GM10248 (cell line): ENCODE measurements around the gene CCDC187.

Experiments
- CTCF ChIA-PET: fragments of 300-600 bp; sonication (Branson Sonifier 250); formaldehyde crosslinking; extraction: SDS; loops from one replicate; lab custom pipeline; 2021; ENCODE audit warnings: antibody characterized with exemption; lab: Yijun Ruan, JAX
- POLR2A ChIA-PET: fragments of 350-650 bp; sonication (Branson Sonifier 250); formaldehyde crosslinking; extraction: SDS; loops from one replicate; lab custom pipeline; 2020; ENCODE audit warnings: antibody characterized with exemption; lab: Yijun Ruan, JAX
- DNase-seq: peaks from one replicate; pipeline ENCODE4 v3.0.0; 2012; ENCODE audit errors: extremely low spot score
- TF ChIP-seq, protein P1 (sequence below): IDR thresholded peaks from 2 replicates; pipeline ENCODE4 v1.5.1; 2012; ENCODE audit warnings: mild to moderate bottlenecking, low read depth; ENCODE audit errors: extremely low read depth, missing control alignments, control extremely low read depth

The CCDC187 gene

GRCh38 chr9:136300016-136300545 is 3.8 kb downstream of the CCDC187 start:
- no peak for DNase-seq
- ChIA-PET POLR2A (no interaction called here), CTCF (interaction anchor here (0.7 to 1.7 kb wide), 2 partner anchors 14 to 17 kb away, joined by 3 to 5 read pairs; no protein-coding TSS in a partner anchor)
- TF ChIP-seq, protein P1, sequence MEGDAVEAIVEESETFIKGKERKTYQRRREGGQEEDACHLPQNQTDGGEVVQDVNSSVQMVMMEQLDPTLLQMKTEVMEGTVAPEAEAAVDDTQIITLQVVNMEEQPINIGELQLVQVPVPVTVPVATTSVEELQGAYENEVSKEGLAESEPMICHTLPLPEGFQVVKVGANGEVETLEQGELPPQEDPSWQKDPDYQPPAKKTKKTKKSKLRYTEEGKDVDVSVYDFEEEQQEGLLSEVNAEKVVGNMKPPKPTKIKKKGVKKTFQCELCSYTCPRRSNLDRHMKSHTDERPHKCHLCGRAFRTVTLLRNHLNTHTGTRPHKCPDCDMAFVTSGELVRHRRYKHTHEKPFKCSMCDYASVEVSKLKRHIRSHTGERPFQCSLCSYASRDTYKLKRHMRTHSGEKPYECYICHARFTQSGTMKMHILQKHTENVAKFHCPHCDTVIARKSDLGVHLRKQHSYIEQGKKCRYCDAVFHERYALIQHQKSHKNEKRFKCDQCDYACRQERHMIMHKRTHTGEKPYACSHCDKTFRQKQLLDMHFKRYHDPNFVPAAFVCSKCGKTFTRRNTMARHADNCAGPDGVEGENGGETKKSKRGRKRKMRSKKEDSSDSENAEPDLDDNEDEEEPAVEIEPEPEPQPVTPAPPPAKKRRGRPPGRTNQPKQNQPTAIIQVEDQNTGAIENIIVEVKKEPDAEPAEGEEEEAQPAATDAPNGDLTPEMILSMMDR = no peak

- ChIA-PET CTCF (interaction anchor here (0.6 to 0.7 kb wide), 2 partner anchors 16 to 123 kb away, joined by 3 read pairs; no protein-coding TSS in a partner anchor), POLR2A (no interaction called here)
- DNase-seq = no peak
- TF ChIP-seq, protein P1 = no peak
These were observed 4.4 kb downstream of the CCDC187 start for GRCh38 chr9:136299541-136299940.

DNA sequence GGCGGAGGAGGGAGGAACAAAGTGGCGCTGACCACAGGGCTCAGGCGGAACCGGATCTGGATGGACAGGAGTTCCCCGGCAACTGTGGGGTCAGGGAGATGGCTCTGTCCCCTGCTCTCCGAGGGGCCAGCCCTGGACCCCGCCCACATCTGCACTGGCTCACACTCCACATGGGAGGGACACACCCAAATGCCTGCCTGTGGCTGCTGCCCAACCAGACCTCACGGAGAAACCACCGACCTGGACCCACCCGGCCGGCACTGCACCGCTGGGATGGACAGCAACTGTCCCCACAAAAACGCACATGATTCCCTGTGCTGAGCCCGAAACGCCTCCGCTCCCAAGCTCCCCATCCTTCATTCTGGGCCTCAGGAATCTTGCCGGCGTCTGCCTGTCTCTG is 4.8 kb downstream of the CCDC187 start:
- TF ChIP-seq, protein P1 = no peak
- POLR2A ChIA-PET = no interaction called here
- CTCF ChIA-PET = interaction anchor here (0.6 kb wide), 1 partner anchor 123 kb away, joined by 3 read pairs; no protein-coding TSS in a partner anchor
- DNase-seq = no peak

- ChIA-PET CTCF (interaction anchor here (1.8 kb wide), 1 partner anchor 14 kb away, joined by 4 read pairs; no protein-coding TSS in a partner anchor), POLR2A (no interaction called here)
- TF ChIP-seq, protein P1 = no peak
- DNase-seq = no peak
These were observed 5.8 kb downstream of the CCDC187 start for GRCh38 chr9:136297766-136298735.

GRCh38 chr9:136297016-136297691 is 6.7 kb downstream of the CCDC187 start:
- DNase-seq = no peak
- TF ChIP-seq, protein P1 = no peak
- CTCF ChIA-PET = interaction anchor here (1.8 kb wide), 1 partner anchor 13 kb away, joined by 4 read pairs; no protein-coding TSS in a partner anchor
- POLR2A ChIA-PET = no interaction called here
